Measurements from ENCODE around the gene NECAB3.
"Not testable (repeated sequence)": the region's sequence is repeated elsewhere in the genome, so short reads cannot be mapped to it uniquely, and the experiment has no call there.

Gene NECAB3, protein sequence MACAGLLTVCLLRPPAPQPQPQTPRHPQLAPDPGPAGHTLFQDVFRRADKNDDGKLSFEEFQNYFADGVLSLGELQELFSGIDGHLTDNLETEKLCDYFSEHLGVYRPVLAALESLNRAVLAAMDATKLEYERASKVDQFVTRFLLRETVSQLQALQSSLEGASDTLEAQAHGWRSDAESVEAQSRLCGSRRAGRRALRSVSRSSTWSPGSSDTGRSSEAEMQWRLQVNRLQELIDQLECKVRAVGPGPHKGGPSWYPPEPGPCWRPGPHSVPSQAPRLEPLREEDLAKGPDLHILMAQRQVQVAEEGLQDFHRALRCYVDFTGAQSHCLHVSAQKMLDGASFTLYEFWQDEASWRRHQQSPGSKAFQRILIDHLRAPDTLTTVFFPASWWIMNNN

DNA sequence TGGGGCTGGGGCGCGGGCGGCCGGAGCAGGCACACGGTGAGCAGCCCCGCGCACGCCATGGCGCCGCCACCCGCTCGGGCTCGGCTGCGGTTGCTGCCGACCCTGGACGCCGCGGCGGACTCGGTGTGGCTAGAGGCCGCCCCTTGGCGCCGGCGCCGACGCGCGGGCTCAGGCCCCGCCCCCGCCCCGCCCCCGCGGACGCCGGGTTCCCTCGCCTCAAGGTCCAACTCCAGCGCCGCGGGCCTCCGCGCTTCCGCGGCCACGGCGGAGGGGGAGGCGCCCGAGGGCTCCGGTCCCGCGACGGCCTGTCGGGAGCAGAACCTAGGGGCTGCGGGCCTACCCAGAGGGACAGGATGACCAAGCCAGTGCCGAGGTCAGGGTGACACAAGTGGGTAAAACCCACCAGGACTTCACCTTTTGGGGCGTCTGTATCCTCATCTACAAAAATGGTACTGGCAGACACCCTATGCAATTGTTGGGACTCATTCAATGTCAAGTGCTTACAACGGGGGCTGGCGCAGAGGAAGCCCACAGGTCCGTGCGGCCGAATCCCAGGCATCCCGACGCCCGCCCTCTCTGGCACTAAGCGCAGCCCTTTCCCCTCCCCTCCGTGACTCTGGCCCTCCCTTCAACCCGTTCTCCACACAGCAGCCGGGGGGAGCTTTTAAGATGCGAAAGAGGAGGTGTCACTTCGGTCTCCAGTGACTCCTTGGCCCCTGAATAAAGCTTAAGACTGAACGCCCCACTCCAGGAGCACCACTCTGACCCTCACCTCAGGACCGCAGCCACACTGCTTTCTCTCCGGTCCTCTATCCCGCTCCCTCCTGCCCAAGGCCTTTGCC lies at the start of gene NECAB3:
NECAB3 (minus strand) TSS at position 135 of the 842 bp plus-strand sequence; CDS start at position 59, 76 bp downstream.
- peak; percentile 96 for DNase-seq (ENCODE audit: low spot score)

DNA sequence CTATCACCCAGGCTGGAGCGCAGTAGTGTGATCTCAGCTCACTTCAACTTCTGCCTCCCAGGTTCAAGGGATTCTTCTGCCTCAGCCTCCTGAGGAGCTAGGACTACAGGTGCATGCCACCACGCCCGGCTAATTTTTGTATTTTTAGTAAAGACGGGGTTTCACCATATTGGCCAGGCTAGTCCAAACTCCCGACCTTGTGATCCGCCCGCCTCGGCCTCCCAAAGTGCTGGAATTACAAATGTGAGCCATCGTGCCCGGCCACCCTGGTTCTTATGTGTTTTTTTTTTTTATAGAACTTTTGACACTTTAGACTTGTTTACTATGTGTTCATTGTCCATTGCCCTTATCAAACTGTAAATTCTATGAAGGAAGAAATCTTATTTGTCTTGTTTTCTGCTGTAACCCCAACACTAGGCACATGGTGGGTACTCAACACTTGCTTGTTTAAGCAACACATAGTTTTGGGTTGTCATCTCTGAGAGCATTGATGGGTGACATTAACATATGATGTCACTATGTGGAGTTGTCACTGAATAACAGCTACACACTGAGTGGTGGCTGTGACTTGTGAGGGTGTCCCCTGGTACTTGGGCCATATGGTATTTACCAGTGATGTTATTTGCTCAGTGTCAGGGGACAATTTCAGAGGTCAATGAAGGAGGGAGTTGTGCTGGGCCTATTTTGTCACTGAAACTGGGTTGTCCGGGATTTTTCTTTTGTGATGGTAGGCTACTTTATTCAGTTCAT lies 47.3 kb upstream of the NECAB3 start:
- DNase-seq (ENCODE audit: low spot score): no peak

DNA sequence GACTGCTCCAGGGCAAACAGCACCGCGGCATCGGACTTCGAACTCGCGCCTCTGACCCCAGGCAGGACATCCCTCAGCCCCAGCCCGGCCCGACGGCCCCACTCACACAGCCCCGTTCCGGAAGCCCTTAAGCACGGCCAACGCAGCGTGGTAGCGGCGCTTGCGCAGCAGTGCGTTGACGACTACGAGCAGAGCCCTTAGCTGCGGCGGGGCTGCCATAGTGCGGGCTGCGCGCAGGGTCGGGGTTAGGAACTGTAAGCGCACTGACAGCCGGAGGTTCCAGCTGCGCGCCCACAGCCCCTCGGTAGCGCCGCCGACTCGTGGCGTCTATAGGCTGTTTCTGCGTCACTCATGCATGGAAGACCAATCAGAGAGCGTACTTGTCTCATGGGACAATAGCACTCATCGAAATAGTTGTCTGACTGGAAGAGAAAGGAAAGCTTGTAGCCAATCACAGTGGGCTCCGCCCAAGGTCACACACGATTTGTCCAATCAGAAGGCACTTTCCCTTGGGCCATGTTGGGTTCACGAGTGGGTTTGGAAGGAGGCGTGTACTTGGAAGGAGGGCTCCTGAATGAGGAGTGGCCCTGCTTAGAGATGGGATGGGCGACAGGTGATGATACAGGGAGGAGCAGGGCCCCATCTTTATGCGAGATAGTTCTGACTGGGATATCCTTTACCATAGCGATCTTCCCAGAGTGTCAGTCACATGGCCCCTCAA lies 45.9 kb upstream of the NECAB3 start, which contains the start of gene PXMP4:
PXMP4 (minus strand) TSS at position 322 of the 721 bp plus-strand sequence; CDS start at position 219, 103 bp downstream.
- peak; percentile 99 for DNase-seq (ENCODE audit: low spot score)

DNA sequence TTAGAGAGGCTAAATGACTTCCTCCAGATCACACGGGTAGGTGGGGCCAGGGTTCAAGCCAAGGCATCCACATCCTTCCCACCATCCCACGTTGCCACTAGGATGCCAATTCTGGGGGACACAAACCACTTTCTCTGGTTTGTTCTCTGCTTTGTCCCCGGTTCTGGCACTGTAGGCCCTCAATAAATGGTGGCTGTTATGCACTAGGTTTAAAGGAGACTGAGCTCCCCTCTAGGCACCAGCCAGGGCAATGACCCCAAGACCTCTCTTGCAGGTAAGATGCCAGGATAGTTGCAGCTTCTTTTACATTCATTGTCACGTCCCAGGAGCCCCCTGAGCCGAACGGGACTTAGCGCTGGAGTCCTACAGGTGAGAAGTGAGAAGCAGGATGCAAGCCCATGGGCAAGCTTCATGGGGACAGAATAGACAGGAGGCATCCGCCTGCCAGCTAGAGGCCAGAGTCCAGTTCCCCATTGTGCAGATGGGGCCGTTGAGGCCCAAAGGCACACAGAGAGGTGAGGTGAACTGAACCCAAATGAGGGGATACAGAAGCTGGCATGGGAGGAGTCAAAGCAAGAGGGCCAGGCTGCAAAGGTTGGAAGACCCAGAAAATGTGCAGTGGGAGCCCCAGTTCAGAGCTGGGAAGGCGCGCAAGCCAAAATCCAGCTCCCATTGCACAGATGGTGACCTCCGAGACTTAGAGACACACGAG lies 45.2 kb upstream of the NECAB3 start:
- DNase-seq (ENCODE audit: low spot score): no peak

DNA sequence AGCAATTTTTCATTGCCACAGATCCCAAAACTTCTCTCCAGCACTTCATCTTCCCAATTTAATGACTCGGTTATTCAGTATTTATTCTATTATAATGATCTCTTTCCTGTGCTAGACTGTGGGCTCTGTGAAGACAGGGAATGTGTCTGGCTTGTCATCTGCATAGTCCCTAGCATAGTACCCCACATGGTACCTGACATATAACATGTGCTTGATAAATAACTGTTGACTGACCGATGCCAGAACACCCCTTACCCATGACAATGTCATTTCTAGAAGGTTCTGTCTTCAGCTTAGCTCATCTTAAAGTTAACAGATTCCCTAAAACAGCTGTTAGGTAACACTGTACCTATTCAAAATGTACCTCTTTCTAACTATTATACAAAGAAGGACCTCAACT lies 42.3 kb upstream of the NECAB3 start:
- no peak for DNase-seq (ENCODE audit: low spot score)

DNA sequence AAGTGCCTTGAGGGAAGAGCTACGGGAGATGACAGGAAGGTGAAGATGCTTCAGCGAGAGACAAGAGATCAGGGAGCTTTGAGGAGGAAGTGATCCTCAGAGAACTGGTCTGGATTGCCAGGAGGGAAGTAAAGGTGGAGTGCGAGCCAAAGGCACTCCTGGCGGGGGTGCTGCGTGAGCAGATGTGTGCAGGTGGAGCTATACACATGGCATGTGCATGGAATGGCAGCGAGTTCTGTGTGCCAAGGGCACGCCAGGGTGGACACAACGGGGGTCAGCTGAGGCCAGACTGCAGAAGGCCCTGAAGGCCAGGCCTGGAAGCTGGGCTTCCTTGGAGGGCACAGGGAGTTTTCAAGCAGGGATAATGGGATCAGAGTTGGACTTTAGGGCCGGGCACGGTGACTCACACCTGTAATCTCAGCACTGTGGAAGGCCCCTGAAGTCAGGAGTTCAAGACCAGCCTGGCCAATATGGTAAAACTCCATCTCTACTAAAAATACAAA lies 39.7 kb upstream of the NECAB3 start:
- DNase-seq (ENCODE audit: low spot score): no peak

DNA sequence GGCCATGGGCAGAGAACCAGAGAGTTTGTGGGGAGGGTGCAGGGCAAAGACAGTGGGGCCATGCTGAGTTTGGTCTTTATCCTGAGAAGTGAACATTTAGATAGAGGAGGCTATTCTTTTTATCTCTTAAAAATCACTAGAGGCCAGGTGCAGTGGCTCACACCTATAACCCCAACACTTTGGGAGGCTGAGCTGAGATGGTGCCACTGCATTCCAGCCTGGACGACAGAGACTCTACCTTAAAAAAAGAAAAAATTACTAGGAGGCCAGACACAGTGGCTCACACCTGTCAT lies 37.2 kb upstream of the NECAB3 start:
- no peak for DNase-seq (ENCODE audit: low spot score)

DNA sequence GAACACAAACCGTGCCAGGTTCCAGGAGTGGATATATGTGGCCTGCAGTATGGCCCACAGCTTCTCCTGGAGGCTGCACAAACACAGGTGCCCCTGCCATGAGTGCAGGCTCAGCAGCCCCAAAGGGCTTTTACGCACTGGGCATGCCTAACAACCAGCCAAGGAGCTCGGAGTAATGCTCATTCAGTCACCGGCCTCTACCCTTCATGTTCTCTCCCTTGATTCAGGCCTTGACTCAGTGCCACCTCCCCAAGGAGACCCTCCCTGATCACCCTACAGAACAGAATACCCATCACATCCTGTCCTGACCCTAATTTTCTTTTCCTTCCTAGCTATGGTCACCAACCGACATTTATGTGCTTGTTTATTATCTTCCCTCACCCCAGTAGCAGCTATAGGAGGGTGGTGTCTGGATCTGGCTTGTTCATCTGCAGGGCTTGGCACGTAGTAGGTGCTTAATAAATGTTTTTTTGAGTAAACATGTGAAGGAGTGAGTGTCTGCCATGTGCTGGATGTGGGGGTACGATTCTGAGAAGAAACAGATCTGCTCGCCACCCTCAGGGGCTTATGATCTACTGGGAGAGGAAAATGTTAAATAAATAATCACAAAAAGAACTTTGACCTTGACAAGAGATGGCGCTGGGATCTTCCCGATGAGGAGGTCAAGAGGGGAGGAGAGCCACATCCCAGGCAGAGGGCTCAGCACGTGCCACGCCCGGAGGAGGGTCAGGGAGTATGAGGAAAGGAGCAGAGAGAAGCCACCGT lies 36.6 kb upstream of the NECAB3 start:
- DNase-seq (ENCODE audit: low spot score): no peak

DNA sequence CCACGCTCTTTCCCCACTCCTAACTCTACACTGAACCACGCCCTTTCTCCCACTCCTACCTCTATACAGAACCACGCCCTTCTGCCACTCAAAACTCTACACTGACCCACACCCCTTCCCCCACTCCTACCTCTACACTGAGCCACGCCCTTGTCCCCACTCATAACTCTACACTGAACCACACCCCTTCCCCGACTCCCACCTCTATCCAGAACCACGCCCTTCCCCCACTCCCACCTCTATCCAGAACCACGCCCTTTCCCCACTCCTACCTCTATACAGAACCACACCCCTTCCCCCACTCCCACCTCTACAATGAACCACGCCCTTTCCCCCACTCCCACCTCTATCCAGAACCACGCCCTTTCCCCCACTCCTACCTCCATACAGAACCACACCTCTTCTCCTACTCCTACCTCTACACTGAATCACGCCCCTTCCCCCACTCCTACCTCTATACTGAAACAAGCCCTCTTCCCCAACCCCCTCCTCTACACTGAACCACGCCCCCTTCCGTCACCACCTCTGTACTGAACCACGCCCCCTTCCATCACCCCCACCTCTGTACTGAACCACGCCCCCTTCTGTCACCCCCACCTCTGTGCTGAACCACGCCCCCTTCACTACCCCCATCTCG lies 35.8 kb upstream of the NECAB3 start:
- no peak for DNase-seq (ENCODE audit: low spot score)

DNA sequence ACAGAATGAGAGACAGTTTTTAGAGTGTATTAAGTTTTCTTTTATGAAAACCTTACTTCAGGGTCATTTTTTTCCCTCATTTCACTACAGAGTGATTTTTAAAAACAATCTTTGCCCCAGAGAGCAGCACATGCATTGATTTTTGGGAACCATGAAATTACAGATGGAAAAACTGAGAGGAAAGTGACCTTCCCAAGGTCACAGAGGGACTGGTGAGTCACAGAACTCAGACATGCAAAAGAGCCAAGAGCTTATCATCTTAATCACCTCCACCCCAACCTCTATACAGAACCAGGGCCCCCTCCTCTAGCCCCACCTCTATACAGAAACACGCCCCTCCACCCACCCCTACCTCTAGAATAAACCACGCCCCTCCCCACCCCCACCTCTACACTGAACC lies 35.2 kb upstream of the NECAB3 start:
- DNase-seq (ENCODE audit: low spot score): no peak

DNA sequence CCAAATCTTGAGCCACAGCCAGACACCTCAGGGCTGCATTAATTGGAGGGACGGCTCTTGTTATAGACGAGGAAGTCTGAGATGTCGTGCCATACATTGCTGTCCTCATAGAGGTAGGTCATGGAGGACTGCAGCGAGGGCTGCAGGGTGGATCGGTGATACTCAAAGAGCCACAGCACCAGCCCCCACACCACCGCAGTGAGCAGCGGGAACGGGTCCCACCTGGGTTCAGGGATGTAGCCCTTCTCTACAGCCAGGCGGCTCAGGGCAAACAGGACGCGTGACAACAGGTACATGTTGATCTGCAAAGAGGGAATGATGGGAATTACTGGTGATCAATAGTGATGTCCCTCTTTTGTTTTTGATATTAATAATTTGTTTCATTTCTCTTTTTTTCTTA lies 33.4 kb upstream of the NECAB3 start:
- DNase-seq (ENCODE audit: low spot score): no peak

DNA sequence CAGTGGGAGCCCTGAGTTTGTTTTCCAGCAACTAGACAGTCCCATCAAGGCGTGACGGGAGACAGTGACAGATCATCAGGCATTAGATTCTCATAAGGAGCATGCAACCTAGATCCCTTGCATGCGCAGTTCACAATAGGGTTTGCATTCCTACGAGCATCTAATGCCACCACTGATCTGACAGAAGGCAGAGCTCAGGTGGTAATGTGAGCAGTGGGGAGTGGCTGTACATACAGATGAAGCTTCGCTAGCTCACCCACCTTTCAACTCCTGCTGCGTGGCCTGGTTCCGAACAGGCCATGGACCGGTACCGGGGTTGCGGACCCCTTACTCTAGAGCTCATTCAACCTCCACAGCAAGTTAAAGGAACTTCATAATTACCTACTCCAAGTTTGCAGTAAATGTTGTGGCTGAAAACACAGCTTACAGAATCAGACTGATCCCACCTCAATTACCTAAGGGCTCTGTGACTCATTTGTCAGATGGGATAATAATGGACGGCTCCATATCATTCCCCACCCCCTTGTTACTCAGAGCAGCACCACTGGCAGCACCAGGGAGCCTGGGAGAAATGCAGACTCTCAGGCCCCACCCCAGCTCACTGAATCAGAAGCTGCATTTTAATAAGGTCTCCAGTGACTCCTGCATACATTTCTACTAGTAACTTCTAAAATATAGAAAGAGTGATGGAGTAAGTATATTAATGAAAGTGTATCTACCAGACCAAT lies 30.1 kb upstream of the NECAB3 start:
- no peak for DNase-seq (ENCODE audit: low spot score)

DNA sequence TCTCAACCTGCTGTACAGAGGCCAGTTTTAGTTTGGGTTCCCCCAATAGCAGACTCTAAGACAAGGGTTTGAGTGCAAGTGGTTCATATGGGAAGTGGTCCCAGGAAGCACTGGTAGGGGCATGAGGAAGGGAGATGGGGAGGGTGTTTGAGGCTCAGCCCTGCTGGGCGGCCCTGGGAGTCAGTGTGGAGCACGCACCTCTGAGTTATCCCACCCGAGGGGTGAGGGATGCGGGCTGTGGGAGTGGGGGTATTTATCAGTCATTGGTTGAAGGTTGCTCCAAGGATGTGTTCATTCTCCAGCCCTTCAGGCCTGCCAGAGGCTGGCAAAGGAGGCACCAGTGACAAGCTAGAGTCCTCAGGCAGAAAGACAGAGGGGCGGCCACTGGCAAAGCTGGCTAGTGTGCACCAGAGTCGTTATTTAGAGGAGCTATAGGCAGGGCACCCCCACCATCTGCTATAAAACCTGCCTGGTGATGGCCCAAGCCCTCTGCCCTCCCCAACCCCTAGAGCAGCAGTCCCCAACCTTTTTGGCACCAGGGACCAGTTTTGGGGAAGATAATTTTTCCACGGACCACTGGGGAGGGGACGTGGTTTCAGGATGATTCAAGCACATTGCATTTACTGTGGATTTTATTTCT lies 29.4 kb upstream of the NECAB3 start:
- no peak for DNase-seq (ENCODE audit: low spot score)

DNA sequence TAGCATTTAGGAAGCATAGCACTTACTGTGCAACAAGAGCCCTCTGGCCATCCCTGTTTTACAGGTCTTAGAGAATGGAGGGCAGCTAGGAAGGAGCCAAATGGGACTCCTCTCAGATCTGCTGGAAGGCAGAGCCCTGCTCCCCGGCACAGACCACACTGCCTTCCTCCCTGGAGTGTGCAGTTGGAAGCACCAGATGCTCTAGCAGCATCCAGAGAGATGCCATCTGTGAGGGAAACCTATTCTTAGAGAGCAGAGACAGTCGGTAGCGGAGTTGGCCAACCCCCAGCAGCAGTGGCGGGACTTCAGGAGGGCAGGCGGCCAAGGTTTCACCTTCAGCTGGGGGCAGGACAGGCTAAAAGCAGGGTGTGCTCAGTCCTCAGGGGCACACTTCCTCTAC lies 28.6 kb upstream of the NECAB3 start:
- no peak for DNase-seq (ENCODE audit: low spot score)

DNA sequence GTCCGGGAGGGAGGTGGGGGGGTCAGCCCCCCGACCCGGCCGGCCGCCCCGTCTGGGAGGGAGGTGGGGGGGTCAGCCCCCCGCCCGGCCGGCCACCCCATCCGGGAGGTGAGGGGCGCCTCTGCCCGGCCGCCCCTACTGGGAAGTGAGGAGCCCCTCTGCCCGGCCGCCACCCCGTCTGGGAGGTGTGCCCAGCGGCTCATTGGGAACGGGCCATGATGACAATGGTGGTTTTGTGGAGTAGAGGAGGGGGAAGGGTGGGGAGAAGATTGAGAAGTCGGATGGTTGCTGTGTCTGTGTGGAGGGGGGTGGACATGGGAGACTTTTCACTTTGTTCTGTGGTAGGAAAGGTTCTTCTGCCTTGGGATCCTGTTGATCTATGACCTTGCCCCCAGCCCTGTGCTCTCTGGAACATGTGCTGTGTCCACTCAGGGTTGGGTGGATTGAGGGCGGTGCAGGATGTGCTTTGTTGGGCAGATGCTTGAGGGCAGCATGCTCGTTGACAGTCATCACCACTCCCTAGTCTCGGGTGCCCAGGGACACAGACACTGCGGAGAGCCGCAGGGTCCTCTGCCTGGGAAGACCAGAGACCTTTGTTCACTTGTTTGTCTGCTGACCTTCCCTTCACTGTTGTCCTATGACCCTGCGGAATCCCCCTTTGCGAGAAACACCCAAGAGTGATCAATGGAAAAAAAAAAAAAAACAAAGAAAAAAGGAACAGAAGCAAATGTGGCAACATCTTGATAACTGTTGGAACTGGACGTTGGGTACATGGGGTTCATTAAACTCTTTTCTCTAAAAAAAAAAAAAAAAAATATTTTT lies 27.6 kb upstream of the NECAB3 start:
- DNase-seq (ENCODE audit: low spot score): no peak

DNA sequence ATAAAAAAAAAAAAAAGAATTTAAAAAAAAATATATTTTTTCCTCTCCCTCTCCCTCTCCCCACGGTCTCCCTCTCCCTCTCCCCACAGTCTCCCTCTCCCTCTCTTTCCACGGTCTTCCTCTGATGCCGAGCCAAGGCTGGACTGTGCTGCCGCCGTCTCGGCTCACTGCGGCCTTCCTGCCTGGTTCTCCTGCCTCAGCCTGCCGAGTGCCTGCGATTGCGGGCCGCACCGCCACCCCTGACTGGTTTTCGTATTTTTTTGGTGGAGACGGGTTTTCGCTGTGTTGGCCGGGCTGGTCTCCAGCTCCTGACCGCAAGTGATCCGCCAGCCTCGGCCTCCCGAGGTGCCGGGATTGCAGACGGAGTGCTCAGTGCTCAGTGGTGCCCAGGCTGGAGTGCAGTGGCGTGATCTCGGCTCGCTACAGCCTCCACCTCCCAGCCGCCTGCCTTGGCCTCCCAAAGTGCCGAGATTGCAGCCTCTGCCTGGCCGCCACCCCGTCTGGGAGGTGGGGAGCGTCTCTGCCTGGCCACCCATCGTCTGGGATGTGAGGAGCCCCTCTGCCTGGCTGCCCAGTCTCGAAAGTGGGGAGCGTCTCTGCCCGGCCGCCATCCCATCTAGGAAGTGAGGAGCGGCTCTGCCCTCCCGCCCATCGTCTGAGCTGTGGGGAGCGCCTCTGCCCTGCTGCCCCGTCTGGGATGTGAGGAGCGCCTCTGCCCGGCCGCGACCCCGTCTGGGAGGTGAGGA lies 26.6 kb upstream of the NECAB3 start:
- not testable (repeated sequence) for DNase-seq (ENCODE audit: low spot score)

DNA sequence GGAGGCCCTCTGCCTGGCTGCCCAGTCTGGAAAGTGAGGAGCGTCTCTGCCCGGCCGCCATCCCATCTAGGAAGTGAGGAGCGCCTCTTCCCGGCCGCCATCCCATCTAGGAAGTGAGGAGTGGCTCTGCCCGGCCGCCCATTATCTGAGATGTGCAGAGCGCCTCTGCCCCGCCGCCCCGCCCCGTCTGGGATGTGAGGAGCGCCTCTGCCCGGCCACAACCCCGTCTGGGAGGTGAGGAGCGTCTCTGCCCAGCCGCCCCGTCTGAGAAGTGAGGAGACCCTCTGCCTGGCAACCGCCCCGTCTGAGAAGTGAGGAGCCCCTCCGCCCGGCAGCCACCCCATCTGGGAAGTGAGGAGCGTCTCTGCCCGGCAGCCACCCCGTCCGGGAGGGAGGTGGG lies 24.7 kb upstream of the NECAB3 start:
- DNase-seq (ENCODE audit: low spot score): not testable (repeated sequence)
